ENCODE results near the gene ADCY7. TPM values are rescaled to one million over a fixed set of nuclear protein-coding genes. Genes with fewer than 3 reads are reported as not detected.

Gene ADCY7
- total and polyA plus RNA-seq, 2 of the 4 experiments (the other 2 are of a cell fraction) = 15.2 to 17.1 TPM

DNA sequence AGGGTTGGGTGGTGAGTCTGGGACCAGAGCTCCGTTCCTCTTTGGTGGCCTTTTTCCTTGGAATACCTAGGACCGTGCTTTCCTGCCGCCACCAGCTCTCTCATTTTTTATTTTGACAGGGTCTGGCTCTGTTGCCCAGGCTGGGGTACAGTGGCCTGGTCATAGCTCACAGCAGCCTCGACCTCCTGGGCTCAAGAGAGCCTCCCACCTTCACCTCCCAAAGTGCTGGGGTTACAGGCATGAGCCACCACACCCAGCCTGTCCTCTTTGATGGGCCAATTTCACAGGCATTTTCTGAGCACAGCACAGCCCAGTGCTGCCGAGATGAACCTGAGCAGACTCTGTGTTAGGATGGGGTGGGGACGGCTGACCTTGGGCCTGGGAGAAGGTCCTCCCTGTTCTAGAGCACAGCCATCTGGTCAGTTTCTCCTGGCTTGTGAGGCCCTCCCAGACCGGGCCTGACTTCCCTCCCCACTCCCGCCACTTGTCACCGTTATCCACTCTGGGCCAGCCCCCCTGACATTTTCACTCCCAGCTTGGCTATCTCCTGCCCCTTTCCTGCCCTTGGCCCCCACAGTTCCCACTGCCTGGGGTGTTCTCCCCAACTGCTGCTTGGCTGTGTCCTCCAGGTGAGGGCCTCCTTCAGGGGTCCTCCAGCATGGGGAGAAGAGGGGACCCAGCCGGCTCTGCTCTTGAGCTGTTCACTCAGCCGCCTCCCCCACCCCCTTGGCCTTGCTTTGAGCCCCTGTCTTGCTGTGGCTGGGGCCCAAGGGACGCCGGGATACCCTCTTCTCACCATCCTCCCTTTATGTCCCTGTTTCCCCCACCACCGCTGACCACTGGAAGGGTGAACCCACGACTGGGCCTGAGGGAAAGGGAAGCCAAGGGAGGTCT lies 5.0 kb downstream of the ADCY7 start:
- Histone ChIP-seq H2BK120ac (ENCODE audit: low read depth, low read length) (no peak overlapping the region), H3K9ac (ENCODE audit: low read depth, low read length) (no peak overlapping the region), H4K8ac (ENCODE audit: low read depth in 2 of 2, low read length in 2 of 2) (no peak overlapping the region), H3K79me1 (ENCODE audit: low read depth in 1 of 2, low read length in 2 of 2) (peaks cover 24 to 56% of the 10 kb centered on the region in 2 experiments), H3K18ac (ENCODE audit: low read depth, low read length) (no peak overlapping the region), H2BK5ac (ENCODE audit: low read depth, low read length, poor library complexity, severe bottlenecking) (no peak overlapping the region), H3K4ac (ENCODE audit: low read depth, low read length) (no peak overlapping the region), H2AFZ (replicated peaks; ENCODE audit: low read length, poor library complexity) (no peak overlapping the region), H3K36me3 (ENCODE audit: control insufficient read depth, insufficient read depth, low read length) (peaks cover 2% of the 10 kb centered on the region; the same call in 1 of the 2 replicates), H2BK20ac (ENCODE audit: low read depth, low read length) (no peak overlapping the region), H4K20me1 (ENCODE audit: insufficient read depth, low read length) (peaks cover 7% of the 10 kb centered on the region; the same call in 1 of the 2 replicates), H3K9me3 (ENCODE audit: control insufficient read depth, insufficient read depth, low read length) (no peaks in the 10 kb centered on the region), H3K4me1 (ENCODE audit: control insufficient read depth, insufficient read depth, low read length) (peaks cover 11% of the 10 kb centered on the region), H2BK15ac (ENCODE audit: low read depth, low read length) (no peak overlapping the region), H4K5ac (ENCODE audit: low read depth, low read length) (no peak overlapping the region), H4K91ac (ENCODE audit: insufficient read depth, low read depth, low read length) (no peak overlapping the region), H3K27ac (ENCODE audit: insufficient read depth, low read length) (no peak overlapping the region), H3K4me2 (ENCODE audit: low read depth, low read length) (no peak overlapping the region), H3K9me1 (ENCODE audit: insufficient read depth, low read length) (peaks cover 5% of the 10 kb centered on the region; the same call in 1 of the 2 replicates), H3K27me3 (ENCODE audit: control insufficient read depth, insufficient read depth, low read length) (no peaks in the 10 kb centered on the region), H3K56ac (ENCODE audit: extremely low read depth, insufficient read depth, low read length) (no peak overlapping the region), H3K14ac (replicated peaks; ENCODE audit: low read depth, low read length) (no peak overlapping the region), H3K4me3 (ENCODE audit: insufficient read depth, low read depth, low read length) (no peak overlapping the region), H2AK9ac (replicated peaks; ENCODE audit: low read depth, low read length, poor library complexity) (no peak overlapping the region), H2AK5ac (ENCODE audit: low read depth, low read length) (no peak overlapping the region), H3K23ac (ENCODE audit: low read depth, low read length) (no peak overlapping the region)
- DNase-seq (no peak), ATAC-seq (ENCODE audit: low read depth) (no peak)
- intact Hi-C loops (cut with micrococcal nuclease) = no loop called here
- dilution Hi-C loops (cut with HindIII; ENCODE audit: low sequenced_read_pairs, unreplicated experiment) = no loop called here
- POLR2A ChIA-PET (ENCODE audit: unreplicated experiment) = no interaction called here
- in situ Hi-C loops (cut with MboI; ENCODE audit: low sequenced_read_pairs) = no loop called here
- TF ChIP-seq POLR2A (IDR thresholded peaks at IDR 0.05; ENCODE audit: low read depth, low read length) (no peak), MAZ (IDR thresholded peaks at IDR 0.05; ENCODE audit: borderline replicate concordance, low read depth, low read length) (no peak), MAFK (IDR thresholded peaks at IDR 0.05; ENCODE audit: low read depth, low read length) (no peak), RFX5 (IDR thresholded peaks at IDR 0.05; ENCODE audit: low read depth, low read length) (no peak)
- no TSS peak for BruUV-seq (replicated peaks)
- CTCF ChIA-PET = interaction anchor here (0.6 kb wide), 1 partner anchor 30 kb away, joined by 3 read pairs; no protein-coding TSS in a partner anchor
- 85% methylated on average over 4 of the region's 15 CpGs; no CpG with 5 or more reads in 1 of the 2 experiments for WGBS, 2 experiments (ENCODE audit: extremely low coverage in 2 of 2, insufficient read length in 1 of 2)

Data from IMR-90 (cell line).